Hypothalamus (tissue), 51 donors: ENCODE data around the gene PACSIN1.

ENCODE experiments used
- DNase-seq, 51 donors: peaks; one replicate each; lab custom pipeline; 2025; lab: John Stamatoyannopoulos, UW

PACSIN1 gene

GRCh38 chr6:34513646-34514045 is 47.8 kb downstream of the PACSIN1 start:
- DNase-seq, result peak in 1 of 51 donors; percentile 30

DNA sequence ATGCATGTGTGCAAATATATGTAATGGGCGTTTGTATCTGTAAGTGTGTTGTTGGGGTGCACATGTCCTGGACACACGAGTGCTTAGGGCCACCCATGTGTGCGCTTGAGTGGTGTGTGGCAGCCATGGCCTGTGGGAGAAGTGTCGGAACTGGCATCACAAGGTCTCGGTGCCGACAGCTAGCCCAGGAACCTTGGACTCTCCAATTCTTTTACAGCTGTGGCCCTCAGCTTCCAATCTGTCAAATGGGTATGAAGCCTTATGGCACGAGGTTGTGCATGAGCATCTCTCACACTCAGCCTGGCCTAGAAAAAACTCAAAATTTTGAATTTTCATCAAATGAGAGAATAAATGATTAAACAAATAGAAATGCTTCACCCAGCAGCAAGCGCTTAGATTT is 48.2 kb downstream of the PACSIN1 start:
- DNase-seq, result no peak

DNA sequence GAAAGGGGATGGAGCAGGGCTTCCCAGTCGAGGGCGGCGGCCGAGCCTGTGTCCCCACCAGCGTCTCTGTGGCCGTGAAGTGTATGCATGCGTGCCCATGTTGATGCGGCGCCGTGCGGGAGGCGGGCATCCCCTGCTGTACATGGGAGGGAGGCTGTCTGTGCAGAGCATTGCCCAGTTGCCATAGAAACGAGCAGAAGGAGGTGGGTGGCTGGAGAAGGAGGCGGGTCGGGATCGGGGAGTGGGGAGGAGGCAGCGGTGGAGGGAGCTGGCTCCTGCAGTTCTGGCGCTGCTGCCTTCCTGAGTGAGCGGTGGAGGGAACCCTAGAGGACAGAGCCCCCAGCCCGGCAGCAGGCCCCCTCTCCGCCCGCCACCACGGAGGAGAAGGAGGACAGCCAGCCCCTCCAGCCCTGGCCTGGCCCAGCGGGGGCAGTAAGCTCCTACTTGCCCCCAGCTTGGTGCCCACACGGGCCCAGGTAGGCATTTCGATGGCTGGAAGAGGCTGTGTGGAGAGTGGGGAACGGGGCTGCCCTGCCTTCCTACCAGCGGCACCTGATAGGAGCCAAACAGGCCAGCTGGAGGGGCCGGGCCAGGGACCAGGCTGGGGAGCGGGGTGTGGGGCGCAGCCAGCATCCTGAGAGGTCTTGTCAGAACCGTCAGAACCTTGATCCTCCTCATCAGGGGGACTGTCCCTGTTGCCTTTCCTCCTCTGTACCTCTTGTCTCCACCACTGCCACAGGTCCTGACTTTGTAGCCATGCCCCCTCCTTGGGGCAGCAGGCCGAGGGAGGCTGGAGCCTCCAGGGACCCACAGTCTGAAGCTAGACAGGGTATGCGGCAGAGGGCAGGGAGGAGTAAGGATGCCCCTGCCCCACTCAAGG is 49.0 kb downstream of the PACSIN1 start:
- peak in 36 of 51 donors; percentile 16 to 82 (median 52) for DNase-seq

DNA sequence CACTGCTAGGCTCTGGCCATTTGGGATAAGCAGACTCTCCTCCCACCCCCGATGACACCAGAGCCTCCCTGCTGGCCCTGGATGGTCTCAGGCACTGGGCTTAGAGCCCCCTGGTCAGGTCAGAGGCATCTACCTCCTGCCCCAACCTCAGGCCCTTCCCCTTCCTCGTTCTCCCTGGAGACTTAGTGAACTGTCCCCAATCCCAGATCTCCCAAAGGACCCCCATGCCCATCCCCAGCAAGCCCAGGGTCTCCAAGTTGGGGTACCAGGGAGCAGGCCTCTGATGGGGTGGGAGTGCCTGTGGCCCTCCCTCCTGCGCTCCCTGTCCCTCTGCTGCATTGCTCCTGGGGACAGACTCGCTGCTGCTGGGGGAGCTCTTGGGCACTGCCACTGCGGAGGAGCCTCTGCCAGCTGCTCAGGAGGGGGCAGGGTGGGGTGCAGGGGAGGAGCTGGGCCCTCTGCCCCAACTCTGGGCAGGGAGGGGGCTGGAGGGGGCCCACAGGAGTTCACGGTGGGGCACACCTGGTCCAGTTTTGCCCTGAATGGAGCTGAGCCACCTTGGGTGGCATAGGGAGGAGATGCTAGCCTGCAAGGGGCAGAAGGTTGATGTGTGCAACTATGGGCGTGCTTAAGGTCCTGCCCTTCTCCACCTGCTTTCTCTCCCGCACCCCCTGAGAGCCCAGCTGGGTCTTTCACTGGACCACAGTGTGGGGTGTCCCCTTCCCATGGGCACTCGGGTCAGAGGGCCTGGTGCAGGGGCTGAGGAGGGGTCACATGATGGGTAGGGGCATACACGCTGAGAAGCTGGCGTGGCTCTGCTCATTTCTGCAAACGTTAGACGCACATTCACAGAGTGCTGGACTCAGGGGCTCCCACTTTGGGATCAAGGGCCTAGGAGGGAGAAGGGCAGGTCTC is 49.9 kb downstream of the PACSIN1 start:
- peak in 1 of 51 donors; percentile 32 for DNase-seq

DNA sequence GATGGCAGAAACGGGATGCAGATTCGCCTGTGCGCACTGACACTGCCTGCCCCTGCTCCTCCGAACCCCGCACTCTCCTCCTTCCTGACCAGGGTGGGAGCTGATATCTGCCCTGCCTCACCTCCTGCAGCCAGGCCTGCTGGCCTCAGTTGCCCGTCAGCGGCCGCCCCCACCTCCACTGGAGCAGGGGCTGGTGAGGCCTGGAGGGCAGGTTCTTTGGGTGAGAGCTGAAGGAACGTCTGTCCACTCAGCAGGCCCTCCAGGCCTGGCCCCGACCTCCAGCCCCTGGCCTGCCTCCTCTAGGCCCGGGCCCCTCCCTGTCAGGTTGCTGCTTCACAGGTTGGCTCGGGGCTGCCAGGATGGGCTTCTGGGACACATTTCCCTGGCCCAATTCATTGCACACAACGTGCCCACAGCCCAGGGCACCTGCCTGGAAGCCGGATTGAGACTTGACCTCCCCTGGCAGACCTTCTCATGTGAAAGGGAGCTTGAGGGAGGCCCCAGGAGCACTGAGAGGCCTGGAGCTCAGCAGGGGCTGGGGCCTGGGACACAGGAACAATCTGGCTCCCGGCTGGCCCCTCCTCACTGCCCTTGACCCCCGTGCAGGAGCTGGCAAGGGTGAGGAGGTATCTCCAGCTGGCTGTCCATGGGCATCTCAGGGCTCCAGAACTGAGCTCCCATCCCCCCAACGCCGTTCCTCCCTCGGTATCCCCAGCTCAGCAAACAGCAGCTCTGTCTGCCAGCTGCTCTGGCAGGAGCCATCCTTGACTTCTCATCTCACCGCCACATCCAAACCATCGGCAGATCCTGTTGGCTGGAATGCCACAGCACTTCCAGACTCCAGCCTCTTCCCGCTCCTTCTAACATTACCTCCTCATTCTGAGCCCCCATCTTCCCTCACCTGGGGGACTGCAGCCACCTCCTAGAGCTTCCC is 50.8 kb downstream of the PACSIN1 start:
- DNase-seq, result no peak

- DNase-seq, result no peak
Observed at GRCh38 chr6:34517461-34517881, 51.6 kb downstream of the PACSIN1 start.

DNA sequence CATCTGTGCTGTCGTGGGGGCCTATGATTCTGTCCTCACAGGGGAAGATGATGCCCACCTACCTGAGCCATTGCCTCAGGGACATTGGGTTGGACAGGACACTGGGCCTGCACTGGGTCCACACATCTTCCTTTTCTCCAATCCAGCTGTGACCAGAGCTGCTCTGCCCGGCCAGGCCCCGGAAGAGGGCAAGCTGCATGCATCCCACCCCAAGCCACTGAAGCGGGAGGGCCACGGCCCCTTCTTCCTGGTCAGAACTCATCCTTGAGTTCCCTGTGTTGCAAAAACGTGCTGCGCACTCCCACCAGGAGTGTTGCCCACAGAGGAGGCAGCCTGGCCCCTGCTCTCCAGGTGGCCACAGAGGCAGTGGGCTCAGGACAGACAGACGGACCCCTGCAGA is 52.1 kb downstream of the PACSIN1 start:
- DNase-seq, result no peak

GRCh38 chr6:34518669-34519365 is 52.9 kb downstream of the PACSIN1 start:
- no peak for DNase-seq

DNA sequence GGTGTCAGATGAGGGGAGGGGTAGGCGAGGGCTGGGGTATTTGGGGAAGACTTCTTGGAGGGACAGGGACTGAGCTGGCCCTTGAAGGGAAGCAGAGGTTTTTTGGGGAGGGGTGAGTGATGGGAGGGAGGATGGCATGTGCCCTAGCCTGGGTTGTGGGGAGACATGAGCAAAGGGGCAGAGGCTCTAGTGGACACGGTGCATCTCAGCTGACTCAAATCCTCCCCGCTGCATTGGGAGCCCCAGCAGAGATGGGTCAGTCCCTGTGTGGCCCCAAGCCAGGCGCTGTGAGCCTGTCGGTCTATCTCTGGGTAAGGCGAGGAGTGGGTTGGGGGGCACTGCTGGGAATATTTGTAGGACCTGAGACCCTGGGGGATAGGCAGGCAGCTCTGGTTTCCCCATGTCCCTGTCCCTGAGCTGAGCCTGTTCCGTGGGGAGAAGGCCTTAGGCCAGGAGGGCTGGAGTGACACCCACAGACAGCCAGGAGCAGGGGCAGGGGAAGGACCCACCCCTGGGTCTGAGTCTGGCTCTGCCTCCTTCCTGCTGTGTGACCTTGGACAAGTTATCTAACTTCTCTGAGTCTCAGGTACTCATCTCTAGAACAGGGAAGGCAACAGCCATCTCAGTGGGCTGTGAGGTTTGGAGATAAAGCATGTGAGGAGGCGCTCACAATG is 54.2 kb downstream of the PACSIN1 start:
- no peak for DNase-seq

DNA sequence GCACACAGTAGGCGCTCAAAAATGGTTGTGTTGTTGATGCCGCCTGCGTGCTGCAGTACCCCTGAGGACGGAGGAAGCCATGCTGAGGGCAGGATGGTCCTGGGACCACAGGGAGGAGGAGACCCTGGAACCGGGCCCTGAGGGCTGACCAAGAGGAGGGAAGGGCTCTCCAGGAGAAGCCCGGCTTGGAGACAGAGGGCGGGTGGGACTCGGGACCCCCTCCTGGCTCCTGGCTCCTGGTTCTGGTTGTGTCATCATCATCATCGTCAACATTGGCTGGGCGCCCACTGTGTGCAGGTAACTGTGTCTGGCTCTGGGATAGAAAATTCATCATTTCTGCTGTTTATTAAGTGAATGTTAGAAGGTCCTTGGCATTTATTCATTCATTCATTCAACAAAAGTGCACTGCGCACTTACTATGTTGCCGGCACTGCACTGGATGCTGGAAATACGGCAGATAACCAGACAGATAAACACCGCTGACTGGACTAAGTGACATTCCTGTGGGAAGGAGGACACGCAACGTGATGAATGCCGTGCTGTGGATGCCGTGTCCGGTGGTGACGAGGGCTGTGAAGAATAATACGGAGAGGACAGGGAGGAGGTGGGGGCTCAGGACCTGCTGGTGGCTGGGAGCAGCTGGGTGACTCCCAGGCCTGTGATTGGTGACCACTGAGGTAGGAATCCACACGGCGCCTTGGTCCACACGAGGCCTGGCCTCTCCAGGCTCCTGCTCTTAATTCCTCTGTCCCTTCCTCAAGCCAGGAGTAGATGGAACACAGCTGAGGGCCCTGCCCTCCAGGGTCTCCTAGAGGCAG is 55.0 kb downstream of the PACSIN1 start:
- DNase-seq, result no peak

- DNase-seq, result no peak
Observed at GRCh38 chr6:34521463-34522285, 55.8 kb downstream of the PACSIN1 start.

DNA sequence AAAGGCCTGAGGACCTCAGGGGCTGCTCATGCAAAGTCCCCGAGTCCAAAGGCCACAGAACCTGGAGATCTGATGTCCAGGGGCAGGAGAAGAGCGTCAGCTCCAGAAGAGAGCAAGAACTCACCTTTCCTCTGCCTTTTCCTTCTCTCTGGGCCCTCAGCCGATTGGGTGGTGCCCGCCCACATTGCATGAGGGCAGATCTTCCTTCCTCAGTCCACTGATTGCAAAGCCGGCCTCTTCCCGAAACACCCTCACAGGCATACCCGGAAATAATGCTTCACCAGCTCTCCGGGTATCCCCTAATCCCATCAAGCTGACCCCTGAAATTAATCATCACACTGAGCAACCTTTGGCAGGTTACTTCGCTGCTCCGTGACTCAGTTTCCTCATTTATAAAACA is 56.9 kb downstream of the PACSIN1 start:
- no peak for DNase-seq

GRCh38 chr6:34523441-34524206 is 57.7 kb downstream of the PACSIN1 start:
- DNase-seq, result no peak

- DNase-seq, result no peak
Observed at GRCh38 chr6:34524499-34524898, 58.6 kb downstream of the PACSIN1 start.

GRCh38 chr6:34524971-34525370 is 59.1 kb downstream of the PACSIN1 start:
- no peak for DNase-seq

DNA sequence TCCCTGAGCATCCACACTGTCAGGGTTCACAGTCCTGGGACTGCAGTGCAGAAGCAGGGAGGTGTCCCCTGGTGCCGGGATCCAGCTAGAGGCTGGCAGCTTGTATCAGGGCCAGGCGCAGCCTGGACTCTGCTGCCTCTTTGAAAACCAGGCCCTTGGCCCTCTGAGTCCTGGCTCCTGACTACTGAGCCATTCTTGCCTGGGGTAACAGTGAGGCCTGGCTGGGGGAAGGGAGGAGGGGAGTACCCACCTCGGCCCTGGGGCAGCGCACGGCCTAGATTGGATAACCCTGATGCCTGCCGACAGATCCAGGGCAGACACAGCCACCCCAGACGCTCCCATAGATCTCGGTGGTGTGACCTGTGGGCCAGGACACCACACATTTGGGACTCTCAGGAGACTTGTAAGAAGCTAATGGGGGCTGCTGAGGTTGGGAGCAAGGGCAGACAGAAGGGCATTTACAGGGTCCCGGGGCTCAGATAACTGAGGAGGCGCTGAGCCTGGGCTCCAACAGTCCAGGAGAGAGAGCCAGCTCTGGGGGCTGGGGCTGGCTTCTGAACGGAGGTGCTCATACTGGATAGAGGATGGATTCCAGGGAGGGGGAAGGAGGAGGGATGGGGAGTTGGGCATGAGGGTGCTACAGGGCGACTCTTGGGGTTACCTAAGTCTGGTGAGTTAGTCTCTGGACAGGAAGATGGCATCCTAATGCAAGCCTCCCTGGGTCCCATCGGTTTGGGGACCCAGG is 59.7 kb downstream of the PACSIN1 start:
- DNase-seq, result peak in 1 of 51 donors; percentile 22
